H1 (cell line): Measurements from ENCODE around the gene HIP1.

ENCODE experiments used
- CEBPB ChIP-seq: IDR thresholded peaks from 2 replicates; pipeline ENCODE4 v1.6.1; 2012; ENCODE audit warnings: low read depth, low read length
- EZH2 ChIP-seq: fragments of 200-600 bp; sonication (generic); IDR thresholded peaks from 2 replicates; pipeline ENCODE4 v1.7.1; 2012; ENCODE audit warnings: low read depth, mild to moderate bottlenecking, moderate library complexity, low read length, inconsistent platforms; ENCODE audit not compliant: severe bottlenecking
- MAFK ChIP-seq: IDR thresholded peaks from 2 replicates; pipeline ENCODE4 v1.6.1; 2012; ENCODE audit warnings: low read depth, mild to moderate bottlenecking, improper control_type of control experiment, low read length
- POLR2A ChIP-seq, 2 experiments: IDR thresholded peaks; 1 replicate in 1 of 2; 2 replicates in 1 of 2; pipeline ENCODE4 v1.6.1; 2011; ENCODE audit warnings: low read depth in 2 of 2, low read length in 2 of 2, mild to moderate bottlenecking in 2 of 2; ENCODE audit errors: control extremely low read depth in 1 of 2
- POLR2AphosphoS5 ChIP-seq: IDR thresholded peaks from 2 replicates; pipeline ENCODE4 v1.6.1; 2011; ENCODE audit warnings: low read depth, low read length
- RFX5 ChIP-seq: IDR thresholded peaks from 2 replicates; pipeline ENCODE4 v1.6.1; 2011; ENCODE audit warnings: low read depth, low read length, improper control_type of control experiment, borderline replicate concordance
- SIN3A ChIP-seq, 2 experiments: IDR thresholded peaks in 1 of 2; conservative IDR thresholded peaks in 1 of 2; 2 replicates each; pipeline ENCODE4 v1.6.1; 2011 to 2012; ENCODE audit warnings: low read length in 2 of 2, improper control_type of control experiment in 1 of 2, low read depth in 1 of 2, mild to moderate bottlenecking in 1 of 2
- TAF1 ChIP-seq: IDR thresholded peaks from 2 replicates; pipeline ENCODE4 v1.6.1; 2011; ENCODE audit warnings: mild to moderate bottlenecking, low read depth, low read length
- ZNF274 ChIP-seq: IDR thresholded peaks from 2 replicates; pipeline ENCODE4 v1.7.0; 2012; ENCODE audit warnings: low read length, borderline replicate concordance; ENCODE audit errors: extremely low read depth
- TF ChIP-seq, protein P1 (sequence below): IDR thresholded peaks from 2 replicates; pipeline ENCODE4 v1.6.1; 2011; ENCODE audit warnings: low read length, improper control_type of control experiment
- TF ChIP-seq, protein P2 (sequence below), 3 experiments: IDR thresholded peaks; 1 replicate in 2 of 3; 2 replicates in 1 of 3; pipeline versions ENCODE4 v1.5.1 to v1.6.1; 2011; ENCODE audit warnings: low read length in 3 of 3, mild to moderate bottlenecking in 3 of 3, inconsistent platforms in 2 of 3, low read depth in 1 of 3, moderate library complexity in 1 of 3; ENCODE audit not compliant: insufficient read depth in 1 of 3; ENCODE audit errors: control extremely low read depth in 1 of 3
- TF ChIP-seq, protein P3 (sequence below): IDR thresholded peaks from 2 replicates; pipeline ENCODE4 v1.6.1; 2012; ENCODE audit warnings: low read length, inconsistent platforms

DNA sequence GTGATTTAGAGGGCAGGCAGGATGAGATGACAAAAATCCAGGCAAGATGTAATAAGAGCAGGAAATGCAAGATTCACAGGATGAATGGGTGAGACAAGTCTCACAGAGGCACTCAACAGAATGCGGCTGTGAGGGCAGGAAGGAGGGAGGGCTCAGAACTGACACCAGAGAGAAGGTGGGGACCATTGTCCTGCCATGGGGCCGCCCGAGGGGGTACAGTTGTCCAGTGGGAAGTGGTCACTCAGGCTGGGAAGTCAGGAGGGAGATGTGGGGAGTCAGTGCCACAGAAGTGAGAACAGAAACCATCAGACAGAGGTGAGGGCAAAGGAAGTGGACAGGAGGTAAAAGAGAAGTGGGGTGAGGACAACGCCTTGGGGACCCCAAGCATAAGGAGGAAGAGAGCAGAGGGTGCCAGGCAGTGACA lies 8.9 kb downstream of the HIP1 start:
- TF ChIP-seq POLR2A (IDR thresholded peaks at IDR 0.05; ENCODE audit: control extremely low read depth in 1 of 2, low read depth in 2 of 2, low read length in 2 of 2) (no peak), MAFK (no peak), SIN3A (conservative IDR thresholded peaks at IDR 0.05 in 1 of 2, IDR thresholded peaks at IDR 0.05 in 1 of 2; ENCODE audit: low read depth in 1 of 2, low read length in 2 of 2) (no peak), EZH2 (no peak), CEBPB (no peak), ZNF274 (no peak), RFX5 (no peak), POLR2AphosphoS5 (no peak), TAF1 (no peak)
- TF ChIP-seq, protein P1, sequence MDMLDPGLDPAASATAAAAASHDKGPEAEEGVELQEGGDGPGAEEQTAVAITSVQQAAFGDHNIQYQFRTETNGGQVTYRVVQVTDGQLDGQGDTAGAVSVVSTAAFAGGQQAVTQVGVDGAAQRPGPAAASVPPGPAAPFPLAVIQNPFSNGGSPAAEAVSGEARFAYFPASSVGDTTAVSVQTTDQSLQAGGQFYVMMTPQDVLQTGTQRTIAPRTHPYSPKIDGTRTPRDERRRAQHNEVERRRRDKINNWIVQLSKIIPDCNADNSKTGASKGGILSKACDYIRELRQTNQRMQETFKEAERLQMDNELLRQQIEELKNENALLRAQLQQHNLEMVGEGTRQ, result no peak
- TF ChIP-seq, protein P2, sequence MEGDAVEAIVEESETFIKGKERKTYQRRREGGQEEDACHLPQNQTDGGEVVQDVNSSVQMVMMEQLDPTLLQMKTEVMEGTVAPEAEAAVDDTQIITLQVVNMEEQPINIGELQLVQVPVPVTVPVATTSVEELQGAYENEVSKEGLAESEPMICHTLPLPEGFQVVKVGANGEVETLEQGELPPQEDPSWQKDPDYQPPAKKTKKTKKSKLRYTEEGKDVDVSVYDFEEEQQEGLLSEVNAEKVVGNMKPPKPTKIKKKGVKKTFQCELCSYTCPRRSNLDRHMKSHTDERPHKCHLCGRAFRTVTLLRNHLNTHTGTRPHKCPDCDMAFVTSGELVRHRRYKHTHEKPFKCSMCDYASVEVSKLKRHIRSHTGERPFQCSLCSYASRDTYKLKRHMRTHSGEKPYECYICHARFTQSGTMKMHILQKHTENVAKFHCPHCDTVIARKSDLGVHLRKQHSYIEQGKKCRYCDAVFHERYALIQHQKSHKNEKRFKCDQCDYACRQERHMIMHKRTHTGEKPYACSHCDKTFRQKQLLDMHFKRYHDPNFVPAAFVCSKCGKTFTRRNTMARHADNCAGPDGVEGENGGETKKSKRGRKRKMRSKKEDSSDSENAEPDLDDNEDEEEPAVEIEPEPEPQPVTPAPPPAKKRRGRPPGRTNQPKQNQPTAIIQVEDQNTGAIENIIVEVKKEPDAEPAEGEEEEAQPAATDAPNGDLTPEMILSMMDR (IDR thresholded peaks at IDR 0.05; ENCODE audit: control extremely low read depth in 1 of 3, insufficient read depth in 1 of 3, low read depth in 1 of 3, low read length in 3 of 3), result no peak
- TF ChIP-seq, protein P3, sequence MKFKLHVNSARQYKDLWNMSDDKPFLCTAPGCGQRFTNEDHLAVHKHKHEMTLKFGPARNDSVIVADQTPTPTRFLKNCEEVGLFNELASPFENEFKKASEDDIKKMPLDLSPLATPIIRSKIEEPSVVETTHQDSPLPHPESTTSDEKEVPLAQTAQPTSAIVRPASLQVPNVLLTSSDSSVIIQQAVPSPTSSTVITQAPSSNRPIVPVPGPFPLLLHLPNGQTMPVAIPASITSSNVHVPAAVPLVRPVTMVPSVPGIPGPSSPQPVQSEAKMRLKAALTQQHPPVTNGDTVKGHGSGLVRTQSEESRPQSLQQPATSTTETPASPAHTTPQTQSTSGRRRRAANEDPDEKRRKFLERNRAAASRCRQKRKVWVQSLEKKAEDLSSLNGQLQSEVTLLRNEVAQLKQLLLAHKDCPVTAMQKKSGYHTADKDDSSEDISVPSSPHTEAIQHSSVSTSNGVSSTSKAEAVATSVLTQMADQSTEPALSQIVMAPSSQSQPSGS, result no peak
